HG03575 (cell line): Measurements from ENCODE around the gene FCGR1A.
"Not testable (repeated sequence)": the region's sequence is repeated elsewhere in the genome, so short reads cannot be mapped to it uniquely, and the experiment has no call there.

ENCODE experiments used
- ATAC-seq: cut with Tn5 transposase; IDR thresholded peaks from one replicate; pipeline ENCODE4 v1.9.1; 2021; ENCODE audit not compliant: unreplicated experiment, insufficient number of reproducible peaks, low FRiP score; ENCODE audit errors: extremely low read depth

Gene FCGR1A

DNA sequence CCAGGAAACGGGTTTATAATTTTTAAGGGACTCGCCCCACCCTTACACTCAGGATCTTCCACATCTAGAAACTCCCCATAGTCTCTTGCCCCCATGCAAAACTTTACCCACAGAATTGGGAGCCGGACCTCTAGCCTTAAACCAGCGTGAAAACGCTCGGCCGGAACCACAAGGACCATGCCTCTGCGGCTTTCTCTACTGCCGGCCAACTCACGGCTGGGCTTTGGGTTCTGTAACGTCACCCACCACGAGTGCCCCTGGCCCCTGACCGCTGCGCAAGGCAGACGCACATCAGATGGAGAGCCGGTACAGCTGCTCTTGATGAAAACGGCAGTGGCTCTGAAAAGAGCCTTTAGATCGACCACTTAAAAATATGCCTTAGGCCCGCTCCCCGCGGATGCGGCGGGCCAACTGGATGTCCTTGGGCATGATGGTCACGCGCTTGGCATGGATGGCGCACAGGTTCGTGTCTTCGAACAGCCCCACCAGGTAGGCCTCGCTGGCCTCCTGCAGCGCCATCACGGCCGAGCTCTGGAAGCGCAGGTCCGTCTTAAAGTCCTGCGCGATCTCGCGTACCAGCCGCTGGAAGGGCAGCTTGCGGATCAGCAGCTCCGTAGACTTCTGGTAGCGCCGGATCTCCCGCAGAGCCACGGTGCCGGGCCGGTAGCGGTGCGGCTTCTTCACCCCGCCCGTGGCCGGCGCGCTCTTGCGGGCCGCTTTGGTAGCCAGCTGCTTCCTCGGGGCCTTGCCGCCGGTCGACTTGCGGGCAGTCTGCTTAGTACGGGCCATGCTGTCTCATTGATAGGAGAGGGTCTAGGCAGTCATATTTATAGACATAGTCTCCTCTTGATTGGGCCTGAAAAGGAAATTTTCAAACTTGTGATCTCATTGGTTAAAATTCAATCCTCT is 30.7 kb downstream of the FCGR1A start:
- ATAC-seq, result not testable (repeated sequence)

DNA sequence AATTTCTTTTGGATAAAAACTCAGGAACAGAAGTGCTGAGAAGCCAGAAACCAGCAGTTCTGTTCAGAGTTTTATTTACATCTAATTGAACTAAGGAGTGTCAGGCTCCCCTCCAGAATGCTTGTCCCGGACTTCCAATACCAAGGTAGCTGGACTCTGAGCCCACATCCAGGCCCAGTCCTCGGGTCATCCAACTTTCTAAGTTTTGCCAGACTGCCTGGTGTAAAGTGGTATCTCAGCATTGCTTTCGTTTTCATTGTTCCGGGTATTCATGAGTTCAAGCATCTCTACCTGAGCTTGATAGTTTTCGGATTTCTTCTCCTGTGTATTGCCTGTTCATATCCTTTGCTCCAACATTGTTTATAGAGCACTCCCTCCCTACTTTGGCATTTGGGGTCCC is 37.9 kb downstream of the FCGR1A start:
- not testable (repeated sequence) for ATAC-seq

DNA sequence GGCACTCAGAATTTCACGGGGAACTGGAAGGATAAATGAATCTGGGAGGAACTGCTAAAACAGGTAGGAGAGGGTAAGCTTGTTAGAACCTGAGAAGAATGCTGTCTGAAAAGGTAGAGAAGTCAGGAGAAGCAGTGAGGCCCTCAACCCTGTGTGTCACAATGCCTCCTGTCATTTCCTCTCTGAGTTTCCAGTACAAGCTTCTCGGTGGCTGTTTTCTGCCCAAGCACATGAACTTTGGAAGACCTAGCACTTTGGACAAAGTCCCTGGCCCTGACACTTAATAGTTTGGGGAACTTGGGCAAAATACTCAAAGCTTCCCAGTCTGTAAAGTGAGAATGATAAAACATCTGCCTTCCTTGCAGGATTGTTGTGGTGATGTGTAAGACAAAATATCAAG is 44.1 kb downstream of the FCGR1A start:
- ATAC-seq, result not testable (repeated sequence)

DNA sequence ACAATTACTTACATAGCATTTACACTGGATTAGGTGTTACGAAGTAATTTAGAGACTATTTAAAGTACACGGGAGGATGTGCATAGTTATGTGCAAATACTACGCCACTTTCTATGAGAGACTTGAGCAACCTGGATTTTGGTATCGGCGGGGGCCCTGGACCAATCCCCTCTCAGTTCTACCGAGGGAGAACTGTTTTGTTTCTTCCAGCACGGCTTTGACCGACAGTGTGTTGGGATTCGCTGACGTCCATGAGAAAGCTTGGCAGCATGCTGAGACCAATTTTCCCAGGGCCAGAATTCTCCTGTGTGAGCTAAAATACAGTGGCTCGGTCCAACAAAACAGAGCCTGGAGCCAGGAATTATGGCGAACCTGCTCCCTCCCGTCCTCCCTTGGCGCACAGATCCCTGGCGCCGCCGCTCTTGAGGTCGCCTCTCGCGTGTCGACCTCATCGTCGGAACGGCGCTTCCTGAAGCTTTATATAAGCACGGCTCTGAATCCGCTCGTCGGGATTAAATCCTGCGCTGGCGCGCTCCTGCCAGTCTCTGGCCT is 49.3 kb downstream of the FCGR1A start:
- not testable (repeated sequence) for ATAC-seq

DNA sequence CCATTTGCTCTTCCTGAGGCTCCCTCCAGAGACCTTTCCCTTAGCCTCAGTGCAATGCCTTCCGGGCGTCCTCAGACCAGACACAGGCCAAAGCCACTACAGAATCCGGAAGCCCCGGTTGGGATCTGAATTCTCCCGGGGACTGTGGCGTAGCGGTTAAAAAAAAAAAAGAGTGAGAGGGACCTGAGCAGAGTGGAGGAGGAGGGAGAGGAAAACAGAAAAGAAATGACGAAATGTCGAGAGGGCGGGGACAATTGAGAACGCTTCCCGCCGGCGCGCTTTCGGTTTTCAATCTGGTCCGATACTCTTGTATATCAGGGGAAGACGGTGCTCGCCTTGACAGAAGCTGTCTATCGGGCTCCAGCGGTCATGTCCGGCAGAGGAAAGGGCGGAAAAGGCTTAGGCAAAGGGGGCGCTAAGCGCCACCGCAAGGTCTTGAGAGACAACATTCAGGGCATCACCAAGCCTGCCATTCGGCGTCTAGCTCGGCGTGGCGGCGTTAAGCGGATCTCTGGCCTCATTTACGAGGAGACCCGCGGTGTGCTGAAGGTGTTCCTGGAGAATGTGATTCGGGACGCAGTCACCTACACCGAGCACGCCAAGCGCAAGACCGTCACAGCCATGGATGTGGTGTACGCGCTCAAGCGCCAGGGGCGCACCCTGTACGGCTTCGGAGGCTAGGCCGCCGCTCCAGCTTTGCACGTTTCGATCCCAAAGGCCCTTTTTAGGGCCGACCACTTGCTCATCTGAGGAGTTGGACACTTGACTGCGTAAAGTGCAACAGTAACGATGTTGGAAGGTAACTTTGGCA is 50.0 kb downstream of the FCGR1A start:
- ATAC-seq, result peak; percentile 31

DNA sequence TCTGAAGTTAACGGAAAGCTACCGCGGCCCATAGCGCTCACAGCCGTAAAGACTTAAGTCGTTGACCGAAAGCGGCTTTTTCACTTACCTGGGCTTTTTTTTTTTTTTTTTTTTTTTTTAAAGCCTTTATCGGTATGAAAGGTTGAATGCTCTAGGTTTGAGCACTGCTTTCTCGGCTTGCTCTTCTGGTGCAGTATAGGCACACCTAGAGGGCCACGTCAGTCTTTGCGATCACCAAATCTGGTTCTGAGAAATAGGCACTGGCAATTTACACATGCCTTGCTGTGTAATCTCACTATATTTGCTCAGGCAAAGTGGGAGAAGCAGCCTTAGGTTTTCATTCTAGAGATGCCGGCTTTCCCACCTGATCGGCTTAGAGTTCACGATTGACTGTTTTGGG is 50.6 kb downstream of the FCGR1A start:
- not testable (repeated sequence) for ATAC-seq

DNA sequence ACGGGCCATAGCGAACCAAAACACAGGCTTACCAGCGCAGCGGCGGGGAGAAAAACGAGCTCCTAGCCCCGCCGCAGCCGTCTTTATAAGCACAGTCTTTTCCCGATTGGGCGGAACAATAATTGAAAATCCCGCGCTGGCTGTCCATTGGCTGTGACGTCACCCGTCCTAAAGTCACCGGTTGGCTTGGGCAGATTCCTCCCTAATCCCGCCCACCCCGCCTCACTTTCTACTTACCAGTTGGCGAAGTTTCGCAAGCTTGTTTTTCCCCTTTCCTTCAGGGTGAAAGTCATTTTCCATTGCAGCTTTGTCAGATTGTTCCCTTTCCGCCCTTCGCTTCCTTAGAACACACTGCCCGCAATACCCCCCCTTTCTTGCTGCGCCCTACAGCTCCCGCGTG is 58.7 kb downstream of the FCGR1A start:
- not testable (repeated sequence) for ATAC-seq
